Activated T-helper 17 cell treated with anti-CD3 and anti-CD28 coated beads, Interleukin-2, amount 50 U/mL, for 72 hours (primary cell): ENCODE results near the gene MRPL38. TPM values are rescaled to one million over a fixed set of nuclear protein-coding genes. Genes with fewer than 3 reads are reported as not detected.
A peak's percentile ranks its signal among the peaks of the same experiment; 100 is the strongest.

Experiments used
- ATAC-seq: fragments of 150-1000 bp; cut with Tn5 transposase; replicated peaks from 2 replicates; pipeline ENCODE4 v1.10.0; 2021; ENCODE audit warnings: mild to moderate bottlenecking, moderate library complexity
- H3K27ac Mint-ChIP-seq: one replicate; pipeline ENCODE4 v1.8.0; 2022; ENCODE audit warnings: mixed read lengths
- H3K27me3 Mint-ChIP-seq: one replicate; pipeline ENCODE4 v1.8.0; 2022; ENCODE audit warnings: mixed read lengths
- H3K36me3 Mint-ChIP-seq: one replicate; pipeline ENCODE4 v1.8.0; 2022; ENCODE audit warnings: low read depth, mild to moderate bottlenecking, mixed read lengths
- H3K4me1 Mint-ChIP-seq: one replicate; pipeline ENCODE4 v1.8.0; 2022; ENCODE audit warnings: mixed read lengths
- H3K4me3 Mint-ChIP-seq: one replicate; pipeline ENCODE4 v1.8.0; 2022; ENCODE audit warnings: mild to moderate bottlenecking, mixed read lengths
- H3K9me3 Mint-ChIP-seq: one replicate; pipeline ENCODE4 v1.8.0; 2022; ENCODE audit warnings: mixed read lengths
- total RNA-seq, 2 donors: library from RNA; stranded (reverse); gene quantifications; one replicate each; pipeline ENCODE4 v1.2.3, GENCODE V29; 2022

Gene MRPL38
- 100 to 1,000 TPM in 1 of 2 donors, 10 to 100 TPM in 1; 74.2 to 113 TPM for total RNA-seq

GRCh38 chr17:75904749-75905521 lies at the start of gene MRPL38:
MRPL38 (minus strand) TSS chr17:75904884; CDS start chr17:75904875, 9 bp downstream.
- peak; percentile 99 for ATAC-seq
- H3K9me3 Mint-ChIP-seq, result no peaks in the 10 kb centered on the region
- H3K27me3 Mint-ChIP-seq, result no peaks in the 10 kb centered on the region
- H3K27ac Mint-ChIP-seq, result peak within 1 kb of the TSS; percentile 90
- H3K4me3 Mint-ChIP-seq, result peak within 1 kb of the TSS; percentile 88
- H3K36me3 Mint-ChIP-seq, result peaks cover 10% of the 10 kb centered on the region
- H3K4me1 Mint-ChIP-seq, result no peaks in the 10 kb centered on the region

- H3K4me3 Mint-ChIP-seq, result no peak overlapping the region
- peak overlapping the region; percentile 11 for H3K27ac Mint-ChIP-seq
- H3K36me3 Mint-ChIP-seq, result peaks cover 81% of the 10 kb centered on the region
- H3K4me1 Mint-ChIP-seq, result no peaks in the 10 kb centered on the region
- H3K27me3 Mint-ChIP-seq, result no peaks in the 10 kb centered on the region
- ATAC-seq, result no peak
- H3K9me3 Mint-ChIP-seq, result no peaks in the 10 kb centered on the region
Measured at GRCh38 chr17:75950855-75951554, 46.3 kb upstream of the MRPL38 start.

- Mint-ChIP-seq H3K4me1 (no peaks in the 10 kb centered on the region), H3K27ac (no peak overlapping the region), H3K4me3 (no peak overlapping the region), H3K36me3 (peaks cover 75% of the 10 kb centered on the region), H3K27me3 (no peaks in the 10 kb centered on the region), H3K9me3 (no peaks in the 10 kb centered on the region)
- ATAC-seq, result no peak
Measured at GRCh38 chr17:75950421-75950820, 45.7 kb upstream of the MRPL38 start.

GRCh38 chr17:75945211-75945610 lies 40.5 kb upstream of the MRPL38 start:
- H3K4me3 Mint-ChIP-seq, result no peak overlapping the region
- H3K9me3 Mint-ChIP-seq, result no peaks in the 10 kb centered on the region
- no peak overlapping the region for H3K27ac Mint-ChIP-seq
- peaks cover 46% of the 10 kb centered on the region for H3K36me3 Mint-ChIP-seq
- no peaks in the 10 kb centered on the region for H3K27me3 Mint-ChIP-seq
- peaks cover 4% of the 10 kb centered on the region for H3K4me1 Mint-ChIP-seq
- no peak for ATAC-seq

DNA sequence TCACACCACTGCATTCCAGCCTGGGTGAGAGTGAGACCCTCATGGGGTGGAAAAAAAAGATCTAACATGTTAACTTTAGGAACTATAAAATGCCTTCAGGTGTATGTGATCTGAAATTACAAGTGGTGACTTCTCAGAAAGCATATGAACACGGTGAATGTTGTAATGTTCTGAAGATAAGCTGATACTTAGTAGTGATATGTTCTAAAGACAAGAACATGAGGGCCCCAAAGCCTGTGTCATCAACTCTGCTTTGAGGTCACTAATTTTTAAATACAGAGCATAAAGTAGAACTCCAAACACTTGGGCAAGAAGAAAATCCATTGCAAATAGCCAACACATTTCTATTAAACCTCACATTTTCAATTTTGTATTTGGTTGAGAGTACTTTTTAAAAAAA lies 38.8 kb upstream of the MRPL38 start:
- Mint-ChIP-seq H3K27ac (no peak overlapping the region), H3K4me1 (peaks cover 4% of the 10 kb centered on the region), H3K27me3 (no peaks in the 10 kb centered on the region), H3K9me3 (no peaks in the 10 kb centered on the region), H3K36me3 (peaks cover 29% of the 10 kb centered on the region), H3K4me3 (no peak overlapping the region)
- ATAC-seq, result no peak

DNA sequence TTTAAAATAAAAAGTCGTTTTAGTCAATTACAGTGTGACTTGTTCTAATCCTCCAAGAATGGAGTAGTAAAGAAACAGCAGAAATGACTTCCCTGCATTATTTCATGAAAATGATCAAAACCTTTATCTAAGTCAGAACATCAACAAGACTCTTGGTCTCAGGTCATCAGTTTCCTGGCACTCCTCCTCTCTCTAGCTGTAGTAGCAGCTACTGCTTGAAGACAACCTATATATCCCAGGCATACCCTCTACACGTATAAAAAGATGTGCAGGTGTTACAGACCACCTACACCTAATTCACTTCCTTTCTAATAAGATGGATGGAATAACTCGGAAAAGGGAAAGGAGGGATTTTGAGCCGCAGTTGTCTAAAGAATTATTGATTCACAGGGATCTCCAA lies 37.8 kb upstream of the MRPL38 start:
- Mint-ChIP-seq H3K4me1 (peaks cover 4% of the 10 kb centered on the region), H3K9me3 (no peaks in the 10 kb centered on the region), H3K36me3 (peaks cover 19% of the 10 kb centered on the region), H3K27me3 (no peaks in the 10 kb centered on the region), H3K27ac (no peak overlapping the region), H3K4me3 (no peak overlapping the region)
- no peak for ATAC-seq

GRCh38 chr17:75941442-75941819 lies 36.7 kb upstream of the MRPL38 start:
- Mint-ChIP-seq H3K36me3 (peaks cover 8% of the 10 kb centered on the region), H3K27ac (no peak overlapping the region), H3K4me1 (peaks cover 4% of the 10 kb centered on the region), H3K4me3 (peak overlapping the region; percentile 78), H3K9me3 (no peaks in the 10 kb centered on the region), H3K27me3 (no peaks in the 10 kb centered on the region)
- no peak for ATAC-seq

DNA sequence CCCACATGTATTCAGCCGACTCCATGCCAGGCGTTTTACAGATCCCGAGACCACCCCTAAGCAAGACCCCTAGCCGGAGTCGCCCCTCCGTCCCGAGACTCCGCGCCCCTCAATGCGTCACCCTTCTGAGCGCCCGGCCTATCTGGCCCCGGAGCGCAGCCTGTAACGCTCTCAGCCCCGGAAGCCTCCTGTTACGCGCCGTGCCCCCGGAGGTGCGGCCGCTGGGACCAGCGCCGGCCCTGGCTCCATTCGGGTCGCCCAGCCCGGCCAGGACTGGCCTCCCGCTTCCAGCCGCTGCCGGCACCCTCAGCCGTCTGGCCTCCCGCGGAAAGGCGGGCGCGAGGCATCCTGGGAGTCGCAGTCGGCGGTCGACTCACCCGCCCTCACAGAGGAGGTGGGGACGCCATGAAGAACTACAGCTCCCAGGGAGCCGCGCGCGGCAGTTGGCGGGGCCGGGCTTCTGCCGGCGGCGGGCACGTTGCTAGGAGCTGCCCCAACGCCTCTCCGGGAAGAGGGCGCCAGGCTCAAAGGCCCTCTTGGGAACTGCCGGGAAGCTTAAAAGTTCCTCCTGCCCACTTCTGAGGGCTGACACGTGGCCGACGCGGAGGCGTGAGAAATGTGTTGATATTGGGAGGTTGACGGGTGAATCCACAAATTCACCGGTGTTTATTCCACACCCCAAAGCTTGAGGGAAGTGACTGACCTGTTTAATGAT lies 36.2 kb upstream of the MRPL38 start, which contains the start of gene FBF1:
Gene FBF1, minus strand, starts transcription at position 316 of the 715 bp plus-strand sequence. CDS start 2,893 bp downstream, outside the sequence.
- Mint-ChIP-seq H3K4me3 (peak within 1 kb of the TSS; percentile 78), H3K4me1 (peaks cover 4% of the 10 kb centered on the region), H3K27ac (peak within 1 kb of the TSS; percentile 45), H3K36me3 (peaks cover 6% of the 10 kb centered on the region), H3K9me3 (no peaks in the 10 kb centered on the region), H3K27me3 (no peaks in the 10 kb centered on the region)
- peak; percentile 100 for ATAC-seq

- Mint-ChIP-seq H3K36me3 (no peaks in the 10 kb centered on the region), H3K4me1 (peaks cover 4% of the 10 kb centered on the region), H3K27me3 (no peaks in the 10 kb centered on the region), H3K4me3 (no peak overlapping the region), H3K9me3 (no peaks in the 10 kb centered on the region), H3K27ac (no peak overlapping the region)
- no peak for ATAC-seq
Measured at GRCh38 chr17:75937652-75938051, 33.0 kb upstream of the MRPL38 start.

DNA sequence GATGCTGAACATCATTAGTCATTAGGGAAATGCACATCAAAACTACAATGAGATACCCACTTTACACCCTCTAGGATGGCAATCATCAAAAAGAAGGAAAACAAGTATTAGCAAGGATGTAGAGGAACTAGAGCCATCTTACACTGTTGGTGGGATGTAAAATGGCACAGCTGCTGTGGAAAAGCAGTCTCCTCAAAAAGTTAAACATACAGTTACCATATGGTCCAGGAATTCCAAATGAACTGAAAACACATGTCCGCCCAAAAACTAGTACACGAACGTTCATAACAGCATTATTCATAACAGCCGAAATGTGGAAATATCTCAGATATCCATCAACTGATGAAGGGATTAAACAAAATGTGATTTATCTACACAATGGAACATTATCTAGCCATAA lies 29.1 kb upstream of the MRPL38 start:
- Mint-ChIP-seq H3K27me3 (no peaks in the 10 kb centered on the region), H3K36me3 (no peaks in the 10 kb centered on the region), H3K27ac (no peak overlapping the region), H3K4me1 (no peaks in the 10 kb centered on the region), H3K9me3 (no peaks in the 10 kb centered on the region), H3K4me3 (no peak overlapping the region)
- no peak for ATAC-seq

- no peak overlapping the region for H3K4me3 Mint-ChIP-seq
- H3K4me1 Mint-ChIP-seq, result no peaks in the 10 kb centered on the region
- no peaks in the 10 kb centered on the region for H3K36me3 Mint-ChIP-seq
- H3K27ac Mint-ChIP-seq, result no peak overlapping the region
- H3K27me3 Mint-ChIP-seq, result no peaks in the 10 kb centered on the region
- H3K9me3 Mint-ChIP-seq, result no peaks in the 10 kb centered on the region
- no peak for ATAC-seq
Measured at GRCh38 chr17:75932852-75933251, 28.2 kb upstream of the MRPL38 start.

GRCh38 chr17:75931062-75931461 lies 26.4 kb upstream of the MRPL38 start:
- H3K27ac Mint-ChIP-seq, result no peak overlapping the region
- no peaks in the 10 kb centered on the region for H3K27me3 Mint-ChIP-seq
- H3K4me3 Mint-ChIP-seq, result no peak overlapping the region
- no peaks in the 10 kb centered on the region for H3K9me3 Mint-ChIP-seq
- ATAC-seq, result no peak
- H3K36me3 Mint-ChIP-seq, result no peaks in the 10 kb centered on the region
- H3K4me1 Mint-ChIP-seq, result no peaks in the 10 kb centered on the region

DNA sequence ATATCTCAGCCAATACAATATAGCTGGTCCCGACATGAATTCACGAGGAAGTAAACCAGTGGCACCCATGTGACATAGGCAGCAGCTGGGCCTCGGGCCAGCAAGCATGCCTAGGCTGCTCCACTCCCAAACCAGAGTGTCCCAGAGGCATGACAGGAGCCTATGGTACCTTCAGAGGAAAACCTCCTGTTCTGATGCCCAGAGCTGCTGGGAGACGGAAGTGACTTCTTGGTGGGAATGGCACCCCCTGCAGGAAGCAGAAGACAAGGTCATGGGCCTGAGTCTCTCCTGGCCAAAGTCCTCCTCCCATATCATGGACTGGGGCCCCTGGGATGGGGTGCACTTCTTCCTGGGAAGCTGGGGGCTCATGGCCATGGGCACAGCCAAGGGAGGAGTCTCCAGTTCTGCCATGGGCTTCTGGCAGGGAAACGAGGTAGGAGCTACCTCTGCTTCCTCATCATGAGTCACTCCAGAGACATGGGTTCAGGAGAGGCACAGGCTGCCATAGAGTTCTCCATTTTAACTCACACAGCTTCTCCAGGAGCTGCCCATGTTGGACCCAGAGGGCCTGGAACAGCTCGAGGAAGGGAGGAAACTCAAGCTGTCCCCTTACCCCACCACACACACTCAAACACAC lies 22.7 kb upstream of the MRPL38 start:
- Mint-ChIP-seq H3K4me3 (no peak overlapping the region), H3K9me3 (no peaks in the 10 kb centered on the region), H3K36me3 (no peaks in the 10 kb centered on the region), H3K27ac (no peak overlapping the region), H3K27me3 (no peaks in the 10 kb centered on the region), H3K4me1 (no peaks in the 10 kb centered on the region)
- no peak for ATAC-seq

GRCh38 chr17:75926456-75926855 lies 21.8 kb upstream of the MRPL38 start:
- no peak for ATAC-seq
- Mint-ChIP-seq H3K27me3 (no peaks in the 10 kb centered on the region), H3K4me1 (no peaks in the 10 kb centered on the region), H3K9me3 (no peaks in the 10 kb centered on the region), H3K4me3 (no peak overlapping the region), H3K36me3 (no peaks in the 10 kb centered on the region), H3K27ac (no peak overlapping the region)
